Activated CD4-positive, CD25-positive, alpha-beta regulatory T cell treated with anti-CD3 and anti-CD28 coated beads, Interleukin-2, amount 50 U/mL, for 72 hours (primary cell): ENCODE results near the gene OR56B1.
"Not testable (repeated sequence)": the region's sequence is repeated elsewhere in the genome, so short reads cannot be mapped to it uniquely, and the experiment has no call there.

Experiments
- DNase-seq: peaks from one replicate; pipeline ENCODE4 v3.0.0; 2021

The OR56B1 gene, protein sequence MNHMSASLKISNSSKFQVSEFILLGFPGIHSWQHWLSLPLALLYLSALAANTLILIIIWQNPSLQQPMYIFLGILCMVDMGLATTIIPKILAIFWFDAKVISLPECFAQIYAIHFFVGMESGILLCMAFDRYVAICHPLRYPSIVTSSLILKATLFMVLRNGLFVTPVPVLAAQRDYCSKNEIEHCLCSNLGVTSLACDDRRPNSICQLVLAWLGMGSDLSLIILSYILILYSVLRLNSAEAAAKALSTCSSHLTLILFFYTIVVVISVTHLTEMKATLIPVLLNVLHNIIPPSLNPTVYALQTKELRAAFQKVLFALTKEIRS

GRCh38 chr11:5736396-5736795, at the start of gene OR56B1:
Gene OR56B1, plus strand, starts transcription at chr11:5736448. Its CDS starts 69 bp downstream, at chr11:5736517.
- DNase-seq, result no peak

DNA sequence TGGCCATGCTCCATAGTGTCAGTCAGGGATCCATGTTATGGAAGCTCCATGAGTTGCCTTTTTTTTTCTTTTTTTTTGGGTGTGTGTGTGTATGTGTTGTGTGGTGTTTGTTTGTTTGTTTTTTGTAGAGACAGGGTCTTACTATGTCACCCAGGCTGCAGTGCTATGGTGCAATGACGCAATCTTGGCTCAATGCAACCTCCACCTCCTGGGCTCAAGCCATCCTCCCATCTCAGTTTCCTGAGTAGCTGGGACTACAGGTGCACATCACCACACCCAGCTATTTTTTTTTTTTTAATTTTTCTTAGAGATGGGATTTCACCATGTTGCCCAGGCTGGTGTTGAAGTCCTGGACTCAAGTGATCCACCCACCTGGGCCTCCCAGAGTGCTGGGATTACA, 47.8 kb upstream of the OR56B1 start:
- no peak for DNase-seq

DNA sequence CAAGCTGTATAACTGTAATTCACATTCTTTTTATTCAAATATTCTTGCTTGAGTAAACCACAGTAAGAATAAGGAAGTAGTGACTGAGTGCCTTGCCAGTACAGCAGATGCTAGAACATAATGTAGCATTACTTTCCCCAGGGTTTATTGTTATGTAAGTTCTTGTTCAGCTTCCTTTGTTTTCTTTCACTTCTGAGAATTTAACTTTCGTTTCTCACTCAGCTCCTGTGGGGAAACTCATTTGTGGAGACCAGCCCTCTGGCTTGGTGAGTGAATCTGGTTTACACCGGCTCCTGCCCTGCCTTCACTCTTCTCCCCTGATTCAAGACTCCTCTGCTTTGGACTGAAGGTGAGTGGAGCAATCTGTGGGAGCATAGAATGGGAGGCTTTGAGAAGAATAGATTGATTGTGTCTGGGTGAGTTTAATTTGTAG, 46.7 kb upstream of the OR56B1 start, which contains the start of gene TRIM22:
TSS of gene TRIM22 (plus strand) at position 240 of the 433 bp plus-strand sequence. CDS start 6,443 bp downstream, outside the sequence.
- peak; percentile 41 for DNase-seq

GRCh38 chr11:5690216-5690615, 46.0 kb upstream of the OR56B1 start:
- DNase-seq, result no peak

- DNase-seq, result no peak
Observed at GRCh38 chr11:5690736-5691135, 45.5 kb upstream of the OR56B1 start.

GRCh38 chr11:5691238-5691963, 44.8 kb upstream of the OR56B1 start:
- not testable (repeated sequence) for DNase-seq

DNA sequence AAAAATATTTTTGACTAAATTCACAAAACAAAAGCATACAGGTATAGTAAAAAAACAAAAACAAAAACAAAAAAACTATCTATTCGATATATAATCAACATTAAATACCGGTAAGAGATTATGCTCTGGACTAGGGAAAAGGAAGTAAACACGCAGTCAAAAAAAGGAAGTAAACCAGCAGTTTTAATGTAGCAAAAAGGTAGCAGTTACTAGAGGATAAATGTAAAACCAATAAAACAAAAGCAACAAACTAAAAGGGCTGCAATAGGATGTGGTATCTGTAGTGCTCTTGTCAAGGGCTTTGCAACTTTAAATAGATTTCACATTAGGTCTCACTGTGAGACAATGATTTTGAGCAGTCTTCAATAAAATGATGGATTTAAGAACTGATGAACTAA, 44.3 kb upstream of the OR56B1 start:
- no peak for DNase-seq

GRCh38 chr11:5694642-5695041, 41.6 kb upstream of the OR56B1 start:
- no peak for DNase-seq

- no peak for DNase-seq
Observed at GRCh38 chr11:5695580-5695979, 40.7 kb upstream of the OR56B1 start.

GRCh38 chr11:5696210-5696609, 40.0 kb upstream of the OR56B1 start:
- DNase-seq, result no peak

DNA sequence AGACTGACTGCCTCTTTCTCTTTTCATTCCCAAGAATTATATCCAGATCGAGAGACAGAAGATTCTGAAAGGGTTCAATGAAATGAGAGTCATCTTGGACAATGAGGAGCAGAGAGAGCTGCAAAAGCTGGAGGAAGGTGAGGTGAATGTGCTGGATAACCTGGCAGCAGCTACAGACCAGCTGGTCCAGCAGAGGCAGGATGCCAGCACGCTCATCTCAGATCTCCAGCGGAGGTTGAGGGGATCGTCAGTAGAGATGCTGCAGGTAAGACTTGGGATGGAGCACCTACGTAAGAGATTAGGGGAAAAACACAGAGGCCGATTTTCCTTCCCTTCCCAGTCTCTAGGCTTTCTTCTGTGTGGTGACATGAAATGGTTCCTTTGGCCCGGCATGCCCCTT, 38.0 kb upstream of the OR56B1 start:
- no peak for DNase-seq

- no peak for DNase-seq
Observed at GRCh38 chr11:5700421-5701054, 35.7 kb upstream of the OR56B1 start.

DNA sequence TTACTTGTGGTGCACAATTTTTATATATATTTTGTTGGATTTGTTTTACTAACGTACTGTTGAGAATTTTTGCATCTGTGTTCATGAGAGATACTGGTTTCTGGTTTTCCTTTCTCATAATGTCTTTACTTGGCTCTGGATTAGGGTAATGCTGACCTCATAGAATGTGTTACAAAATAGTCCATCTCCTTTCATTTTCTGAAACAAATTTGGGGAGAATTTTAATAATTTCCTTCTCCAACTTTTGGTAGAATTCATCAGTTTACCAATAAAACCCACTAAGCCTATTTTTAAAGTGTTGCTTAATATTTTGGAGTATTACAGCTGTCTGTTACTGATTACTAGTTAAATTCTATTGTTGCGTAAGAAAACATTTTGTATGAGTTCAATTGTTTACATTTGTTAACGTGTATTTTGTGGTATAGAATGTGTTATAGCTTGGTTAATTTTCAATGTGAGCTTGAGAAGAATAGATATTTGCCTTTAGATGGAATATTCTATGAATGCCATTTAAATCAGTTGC, 35.1 kb upstream of the OR56B1 start:
- DNase-seq, result no peak

- DNase-seq, result no peak
Observed at GRCh38 chr11:5703741-5704536, 32.3 kb upstream of the OR56B1 start.

DNA sequence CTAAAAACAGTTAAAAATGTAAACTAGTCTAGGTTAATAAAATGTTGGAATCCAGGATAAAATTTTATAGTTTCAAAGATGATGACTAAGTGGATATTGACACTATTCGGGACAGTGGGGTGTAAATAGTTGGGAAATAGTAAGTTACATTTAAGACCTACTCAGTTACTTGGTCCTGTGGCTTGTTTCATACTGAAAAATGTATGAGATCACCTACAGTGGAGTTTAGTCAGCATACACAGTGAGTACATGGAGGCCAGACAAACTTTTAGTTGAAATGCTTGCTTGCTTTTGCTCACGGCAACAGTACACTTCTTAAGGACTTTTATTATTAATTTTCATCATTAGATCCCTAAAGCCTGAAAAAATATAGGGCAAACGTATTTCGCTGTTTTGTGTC, 30.6 kb upstream of the OR56B1 start:
- DNase-seq, result no peak

DNA sequence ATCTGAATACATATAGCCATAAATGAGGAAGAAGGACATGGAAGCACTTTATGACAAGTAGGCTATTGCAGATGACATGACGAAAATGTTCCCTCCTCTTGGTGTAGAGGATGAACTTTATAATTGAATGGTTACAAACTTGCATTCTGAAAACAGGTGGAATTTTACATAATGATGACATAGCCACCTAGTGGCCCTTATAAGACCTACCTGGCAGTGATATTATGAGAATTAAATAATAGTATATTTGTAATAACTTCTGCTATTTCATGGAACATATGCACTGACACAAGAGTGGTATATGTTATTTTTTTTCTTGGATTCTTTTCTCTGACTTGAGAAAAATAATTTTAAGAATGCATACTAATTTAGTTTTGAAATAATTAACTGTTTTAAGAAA, 23.7 kb upstream of the OR56B1 start:
- DNase-seq, result no peak

GRCh38 chr11:5713695-5714094, 22.6 kb upstream of the OR56B1 start:
- DNase-seq, result no peak

GRCh38 chr11:5716518-5716917, 19.7 kb upstream of the OR56B1 start:
- DNase-seq, result not testable (repeated sequence)

DNA sequence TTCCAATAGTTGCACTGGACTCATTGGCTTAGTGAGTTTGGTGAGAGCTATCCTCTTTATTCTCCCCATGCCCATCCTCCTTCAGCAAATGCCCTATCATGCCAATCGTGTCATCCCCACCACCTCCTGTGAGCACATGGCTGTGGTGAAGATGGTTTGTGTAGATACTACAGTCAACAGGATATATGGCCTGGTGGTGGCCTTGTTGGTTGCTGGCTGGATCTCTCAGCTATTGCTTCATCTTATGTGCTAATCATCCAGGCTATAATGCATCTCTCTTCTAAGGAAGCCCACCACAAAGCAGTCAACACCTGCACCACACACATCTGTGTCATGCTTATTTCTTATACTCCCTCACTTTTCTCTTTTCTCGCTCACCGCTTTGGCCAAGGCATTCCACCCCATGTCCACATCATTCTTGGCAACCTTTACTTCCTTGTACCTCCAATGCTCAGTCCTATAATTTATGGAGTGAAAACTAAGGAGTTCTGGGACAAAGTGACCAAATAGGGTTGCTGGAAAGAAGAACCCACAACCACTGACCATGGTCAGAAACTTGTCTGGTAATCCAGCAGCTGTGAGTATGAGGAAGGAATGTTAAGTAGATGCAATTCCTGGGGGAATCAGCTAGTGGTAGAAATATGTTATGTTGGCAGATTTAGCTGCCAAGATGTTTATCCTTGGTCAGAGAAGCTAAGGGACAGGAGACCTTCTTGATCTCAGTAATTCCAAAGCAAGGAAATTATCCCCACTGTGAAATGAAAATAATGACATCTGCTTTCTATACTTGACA, 16.3 kb upstream of the OR56B1 start:
- DNase-seq, result no peak

DNA sequence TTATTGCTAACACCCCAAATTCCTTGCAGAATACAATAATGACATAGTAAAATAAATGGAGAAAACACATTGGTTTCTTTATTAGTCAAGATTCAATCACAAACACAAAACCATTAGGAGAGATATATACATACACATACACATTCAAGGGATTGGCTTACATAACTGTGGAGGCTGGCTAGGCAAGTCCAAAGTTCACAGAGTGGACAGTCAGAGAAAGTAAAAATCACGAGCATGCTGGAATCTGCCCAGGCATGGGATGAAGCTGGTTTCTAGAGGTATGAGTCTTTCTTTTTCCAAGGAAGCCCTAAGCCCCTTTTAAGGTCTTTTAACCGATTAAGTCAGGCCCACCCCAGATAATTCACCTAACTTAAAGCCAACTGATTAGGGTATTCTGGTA, 13.6 kb upstream of the OR56B1 start:
- DNase-seq, result no peak

DNA sequence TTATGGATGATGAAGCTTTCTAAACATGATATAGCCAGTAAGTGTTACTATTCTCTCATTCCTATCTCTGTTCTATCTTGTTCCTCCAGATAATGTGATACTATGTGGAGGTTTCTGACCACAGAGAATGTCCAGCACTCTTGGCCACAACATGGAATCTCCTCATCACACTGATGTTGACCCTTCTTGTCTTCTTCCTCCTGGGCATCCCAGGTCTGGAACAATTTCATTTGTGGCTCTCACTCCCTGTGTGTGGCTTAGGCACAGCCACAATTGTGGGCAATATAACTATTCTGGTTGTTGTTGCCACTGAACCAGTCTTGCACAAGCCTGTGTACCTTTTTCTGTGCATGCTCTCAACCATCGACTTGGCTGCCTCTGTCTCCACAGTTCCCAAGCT, 9.9 kb upstream of the OR56B1 start:
- DNase-seq, result no peak

DNA sequence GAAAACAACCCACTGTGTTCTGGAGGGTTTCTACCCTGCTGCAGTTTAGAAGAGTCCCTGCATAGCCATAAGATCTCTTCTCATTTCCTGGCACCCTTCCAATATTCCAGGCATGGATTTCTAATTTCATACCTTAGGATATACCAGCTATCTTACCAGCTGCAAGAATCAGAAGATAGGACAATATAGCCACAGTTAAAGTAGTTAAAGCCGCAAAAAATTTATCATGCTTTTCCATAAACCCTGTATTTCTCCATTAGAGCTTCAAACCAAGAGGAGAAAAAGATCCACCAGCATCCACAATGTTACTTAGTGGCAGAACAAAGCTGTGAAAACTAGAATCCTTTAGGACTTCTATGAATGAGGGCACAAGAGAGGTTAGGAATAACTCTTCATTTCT, 8.6 kb upstream of the OR56B1 start:
- DNase-seq, result no peak
